ENCODE data around the gene LBP.

- TF ChIP-seq CREB5 (CRISPR knock-in tag; IDR thresholded peaks at IDR 0.05; ENCODE audit: low read depth), result no peak
- TF ChIP-seq PATZ1 (CRISPR knock-in tag; IDR thresholded peaks at IDR 0.05; ENCODE audit: borderline replicate concordance), result no peak
- TF ChIP-seq ARNTL (CRISPR knock-in tag; IDR thresholded peaks at IDR 0.05; ENCODE audit: borderline replicate concordance, low read depth), result no peak
- TF ChIP-seq OSR1 (CRISPR knock-in tag; IDR thresholded peaks at IDR 0.05), result no peak
- no peak for TF ChIP-seq SNAI2 (CRISPR knock-in tag; IDR thresholded peaks at IDR 0.05)
- no peak for TF ChIP-seq ZNF8 (CRISPR knock-in tag; IDR thresholded peaks at IDR 0.05)
- TF ChIP-seq TOX (CRISPR knock-in tag; IDR thresholded peaks at IDR 0.05; ENCODE audit: borderline replicate concordance), result no peak
- no peak for TF ChIP-seq CSDC2 (CRISPR knock-in tag; IDR thresholded peaks at IDR 0.05)
- TF ChIP-seq PPARA (CRISPR knock-in tag; IDR thresholded peaks at IDR 0.05; ENCODE audit: borderline replicate concordance), result no peak
- TF ChIP-seq BACH2 (CRISPR knock-in tag; IDR thresholded peaks at IDR 0.05; ENCODE audit: borderline replicate concordance), result no peak
- TF ChIP-seq ZC3H10 (CRISPR knock-in tag; IDR thresholded peaks at IDR 0.05), result no peak
Measured at GRCh38 chr20:38308447-38308846, 37.8 kb upstream of the LBP start.
